ENCODE data around the gene CTNNB1.
A peak's percentile ranks its signal among the peaks of the same experiment; 100 is the strongest.
"Not testable (repeated sequence)": the region's sequence is repeated elsewhere in the genome, so short reads cannot be mapped to it uniquely, and the experiment has no call there.

Gene CTNNB1

GRCh38 chr3:41258239-41258800 lies 59.0 kb downstream of the CTNNB1 start:
- no peak for DNase-seq (ENCODE audit: low read depth in 2 of 2)

- peak in 1 of 2 experiments; percentile 15 for DNase-seq (ENCODE audit: low read depth in 2 of 2)
These were observed 60.3 kb downstream of the CTNNB1 start for GRCh38 chr3:41259449-41260062.

- DNase-seq (ENCODE audit: low read depth in 2 of 2), result no peak
These were observed 60.8 kb downstream of the CTNNB1 start for GRCh38 chr3:41260063-41260450.

GRCh38 chr3:41265011-41265545 lies 65.8 kb downstream of the CTNNB1 start:
- DNase-seq (ENCODE audit: low read depth in 2 of 2), result no peak

GRCh38 chr3:41265823-41266273 lies 66.5 kb downstream of the CTNNB1 start:
- peak; percentile 79 to 80 for DNase-seq (ENCODE audit: low read depth in 2 of 2)

GRCh38 chr3:41267975-41268640 lies 68.8 kb downstream of the CTNNB1 start:
- DNase-seq (ENCODE audit: low read depth in 2 of 2), result peak; percentile 76 to 82

- no peak for DNase-seq (ENCODE audit: low read depth in 2 of 2)
These were observed 73.4 kb downstream of the CTNNB1 start for GRCh38 chr3:41272667-41273066.

- no peak for DNase-seq (ENCODE audit: low read depth in 2 of 2)
These were observed 75.8 kb downstream of the CTNNB1 start for GRCh38 chr3:41274944-41275668.

GRCh38 chr3:41276191-41276590 lies 76.9 kb downstream of the CTNNB1 start:
- DNase-seq (ENCODE audit: low read depth in 2 of 2), result no peak

- DNase-seq (ENCODE audit: low read depth in 2 of 2), result no peak
These were observed 78.6 kb downstream of the CTNNB1 start for GRCh38 chr3:41277790-41278465.

GRCh38 chr3:41284934-41285333 lies 85.6 kb downstream of the CTNNB1 start:
- not testable (repeated sequence) for DNase-seq (ENCODE audit: low read depth in 2 of 2)

- no peak for DNase-seq (ENCODE audit: low read depth in 2 of 2)
These were observed 87.0 kb downstream of the CTNNB1 start for GRCh38 chr3:41286305-41286704.

GRCh38 chr3:41288785-41289184 lies 89.5 kb downstream of the CTNNB1 start:
- DNase-seq (ENCODE audit: low read depth in 2 of 2), result no peak

Measured in fibroblast of skin of left quadriceps (primary cell).